Measurements from ENCODE around the gene KAZN.
A peak's percentile ranks its signal among the peaks of the same experiment; 100 is the strongest.

GRCh38 chr1:14608308-14608707 lies 9.8 kb downstream of the KAZN start:
- TF ChIP-seq CTCF (IDR thresholded peaks at IDR 0.05; ENCODE audit: low read depth, low read length, poor library complexity, severe bottlenecking) = peak; percentile 49
- TF ChIP-seq EZH2phosphoT487 (IDR thresholded peaks at IDR 0.05; ENCODE audit: borderline replicate concordance, low read length) = no peak
